ENCODE results near the gene TEK. TPM values are rescaled to one million over a fixed set of nuclear protein-coding genes. Genes with fewer than 3 reads are reported as not detected.

The TEK gene
- total and polyA plus RNA-seq, 2 experiments from 2014 or later = 1.9 to 9.4 TPM

GRCh38 chr9:27125030-27125429 is 16.0 kb downstream of the TEK start (continued):
- TF ChIP-seq, protein P1, sequence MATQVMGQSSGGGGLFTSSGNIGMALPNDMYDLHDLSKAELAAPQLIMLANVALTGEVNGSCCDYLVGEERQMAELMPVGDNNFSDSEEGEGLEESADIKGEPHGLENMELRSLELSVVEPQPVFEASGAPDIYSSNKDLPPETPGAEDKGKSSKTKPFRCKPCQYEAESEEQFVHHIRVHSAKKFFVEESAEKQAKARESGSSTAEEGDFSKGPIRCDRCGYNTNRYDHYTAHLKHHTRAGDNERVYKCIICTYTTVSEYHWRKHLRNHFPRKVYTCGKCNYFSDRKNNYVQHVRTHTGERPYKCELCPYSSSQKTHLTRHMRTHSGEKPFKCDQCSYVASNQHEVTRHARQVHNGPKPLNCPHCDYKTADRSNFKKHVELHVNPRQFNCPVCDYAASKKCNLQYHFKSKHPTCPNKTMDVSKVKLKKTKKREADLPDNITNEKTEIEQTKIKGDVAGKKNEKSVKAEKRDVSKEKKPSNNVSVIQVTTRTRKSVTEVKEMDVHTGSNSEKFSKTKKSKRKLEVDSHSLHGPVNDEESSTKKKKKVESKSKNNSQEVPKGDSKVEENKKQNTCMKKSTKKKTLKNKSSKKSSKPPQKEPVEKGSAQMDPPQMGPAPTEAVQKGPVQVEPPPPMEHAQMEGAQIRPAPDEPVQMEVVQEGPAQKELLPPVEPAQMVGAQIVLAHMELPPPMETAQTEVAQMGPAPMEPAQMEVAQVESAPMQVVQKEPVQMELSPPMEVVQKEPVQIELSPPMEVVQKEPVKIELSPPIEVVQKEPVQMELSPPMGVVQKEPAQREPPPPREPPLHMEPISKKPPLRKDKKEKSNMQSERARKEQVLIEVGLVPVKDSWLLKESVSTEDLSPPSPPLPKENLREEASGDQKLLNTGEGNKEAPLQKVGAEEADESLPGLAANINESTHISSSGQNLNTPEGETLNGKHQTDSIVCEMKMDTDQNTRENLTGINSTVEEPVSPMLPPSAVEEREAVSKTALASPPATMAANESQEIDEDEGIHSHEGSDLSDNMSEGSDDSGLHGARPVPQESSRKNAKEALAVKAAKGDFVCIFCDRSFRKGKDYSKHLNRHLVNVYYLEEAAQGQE (IDR thresholded peaks at IDR 0.05; ENCODE audit: unreplicated experiment) = no peak
- TF ChIP-seq ZNF331 (CRISPR knock-in tag; IDR thresholded peaks at IDR 0.05; ENCODE audit: low read depth) = no peak

GRCh38 chr9:27125936-27126335 is 16.9 kb downstream of the TEK start:
- Histone ChIP-seq H3K79me2 (replicated peaks; ENCODE audit: insufficient read depth) (no peaks in the 10 kb centered on the region), H3K36me3 (ENCODE audit: insufficient read depth) (no peaks in the 10 kb centered on the region), H3K4me1 (ENCODE audit: insufficient read depth) (no peaks in the 10 kb centered on the region), H3K4me3 (no peak overlapping the region), H4K20me1 (replicated peaks; ENCODE audit: insufficient read depth) (no peaks in the 10 kb centered on the region), H3K4me2 (no peak overlapping the region), H3K27ac (ENCODE audit: low read depth) (no peak overlapping the region), H3F3A (replicated peaks; ENCODE audit: low read depth) (no peaks in the 10 kb centered on the region), H2AFZ (no peak overlapping the region), H3K9me2 (ENCODE audit: insufficient read depth) (no peaks in the 10 kb centered on the region), H3K27me3 (ENCODE audit: insufficient read depth) (no peaks in the 10 kb centered on the region)
- ATAC-seq = no peak
- H3K36me3 Mint-ChIP-seq (ENCODE audit: low read depth) = no peaks in the 10 kb centered on the region
- H3K4me3 Mint-ChIP-seq = no peak overlapping the region
- H3K9me3 Mint-ChIP-seq = no peaks in the 10 kb centered on the region
- DNase-seq (ENCODE audit: low spot score) = no peak
- peaks cover 11% of the 10 kb centered on the region for H3K4me1 Mint-ChIP-seq
- H3K27me3 Mint-ChIP-seq (ENCODE audit: insufficient read depth, low read depth, poor library complexity) = no peaks in the 10 kb centered on the region
- H3K27ac Mint-ChIP-seq = no peak overlapping the region
- no peak for TF ChIP-seq ZNF331 (CRISPR knock-in tag; IDR thresholded peaks at IDR 0.05; ENCODE audit: low read depth)
- no peak for TF ChIP-seq ZNF114 (CRISPR knock-in tag; IDR thresholded peaks at IDR 0.05)
- TF ChIP-seq, protein P1 (IDR thresholded peaks at IDR 0.05; ENCODE audit: unreplicated experiment) = no peak
- TF ChIP-seq POLR2AphosphoS5 (IDR thresholded peaks at IDR 0.05; ENCODE audit: low read depth) = no peak
- TF ChIP-seq ETS1 (IDR thresholded peaks at IDR 0.05) = no peak
- no peak for TF ChIP-seq STAT1 (IDR thresholded peaks at IDR 0.05; ENCODE audit: unreplicated experiment)
- TF ChIP-seq EZH2 (IDR thresholded peaks at IDR 0.05; ENCODE audit: low read depth, unreplicated experiment) = no peak
- TF ChIP-seq NANOG (IDR thresholded peaks at IDR 0.05; ENCODE audit: borderline replicate concordance) = no peak
- TF ChIP-seq, protein P2, sequence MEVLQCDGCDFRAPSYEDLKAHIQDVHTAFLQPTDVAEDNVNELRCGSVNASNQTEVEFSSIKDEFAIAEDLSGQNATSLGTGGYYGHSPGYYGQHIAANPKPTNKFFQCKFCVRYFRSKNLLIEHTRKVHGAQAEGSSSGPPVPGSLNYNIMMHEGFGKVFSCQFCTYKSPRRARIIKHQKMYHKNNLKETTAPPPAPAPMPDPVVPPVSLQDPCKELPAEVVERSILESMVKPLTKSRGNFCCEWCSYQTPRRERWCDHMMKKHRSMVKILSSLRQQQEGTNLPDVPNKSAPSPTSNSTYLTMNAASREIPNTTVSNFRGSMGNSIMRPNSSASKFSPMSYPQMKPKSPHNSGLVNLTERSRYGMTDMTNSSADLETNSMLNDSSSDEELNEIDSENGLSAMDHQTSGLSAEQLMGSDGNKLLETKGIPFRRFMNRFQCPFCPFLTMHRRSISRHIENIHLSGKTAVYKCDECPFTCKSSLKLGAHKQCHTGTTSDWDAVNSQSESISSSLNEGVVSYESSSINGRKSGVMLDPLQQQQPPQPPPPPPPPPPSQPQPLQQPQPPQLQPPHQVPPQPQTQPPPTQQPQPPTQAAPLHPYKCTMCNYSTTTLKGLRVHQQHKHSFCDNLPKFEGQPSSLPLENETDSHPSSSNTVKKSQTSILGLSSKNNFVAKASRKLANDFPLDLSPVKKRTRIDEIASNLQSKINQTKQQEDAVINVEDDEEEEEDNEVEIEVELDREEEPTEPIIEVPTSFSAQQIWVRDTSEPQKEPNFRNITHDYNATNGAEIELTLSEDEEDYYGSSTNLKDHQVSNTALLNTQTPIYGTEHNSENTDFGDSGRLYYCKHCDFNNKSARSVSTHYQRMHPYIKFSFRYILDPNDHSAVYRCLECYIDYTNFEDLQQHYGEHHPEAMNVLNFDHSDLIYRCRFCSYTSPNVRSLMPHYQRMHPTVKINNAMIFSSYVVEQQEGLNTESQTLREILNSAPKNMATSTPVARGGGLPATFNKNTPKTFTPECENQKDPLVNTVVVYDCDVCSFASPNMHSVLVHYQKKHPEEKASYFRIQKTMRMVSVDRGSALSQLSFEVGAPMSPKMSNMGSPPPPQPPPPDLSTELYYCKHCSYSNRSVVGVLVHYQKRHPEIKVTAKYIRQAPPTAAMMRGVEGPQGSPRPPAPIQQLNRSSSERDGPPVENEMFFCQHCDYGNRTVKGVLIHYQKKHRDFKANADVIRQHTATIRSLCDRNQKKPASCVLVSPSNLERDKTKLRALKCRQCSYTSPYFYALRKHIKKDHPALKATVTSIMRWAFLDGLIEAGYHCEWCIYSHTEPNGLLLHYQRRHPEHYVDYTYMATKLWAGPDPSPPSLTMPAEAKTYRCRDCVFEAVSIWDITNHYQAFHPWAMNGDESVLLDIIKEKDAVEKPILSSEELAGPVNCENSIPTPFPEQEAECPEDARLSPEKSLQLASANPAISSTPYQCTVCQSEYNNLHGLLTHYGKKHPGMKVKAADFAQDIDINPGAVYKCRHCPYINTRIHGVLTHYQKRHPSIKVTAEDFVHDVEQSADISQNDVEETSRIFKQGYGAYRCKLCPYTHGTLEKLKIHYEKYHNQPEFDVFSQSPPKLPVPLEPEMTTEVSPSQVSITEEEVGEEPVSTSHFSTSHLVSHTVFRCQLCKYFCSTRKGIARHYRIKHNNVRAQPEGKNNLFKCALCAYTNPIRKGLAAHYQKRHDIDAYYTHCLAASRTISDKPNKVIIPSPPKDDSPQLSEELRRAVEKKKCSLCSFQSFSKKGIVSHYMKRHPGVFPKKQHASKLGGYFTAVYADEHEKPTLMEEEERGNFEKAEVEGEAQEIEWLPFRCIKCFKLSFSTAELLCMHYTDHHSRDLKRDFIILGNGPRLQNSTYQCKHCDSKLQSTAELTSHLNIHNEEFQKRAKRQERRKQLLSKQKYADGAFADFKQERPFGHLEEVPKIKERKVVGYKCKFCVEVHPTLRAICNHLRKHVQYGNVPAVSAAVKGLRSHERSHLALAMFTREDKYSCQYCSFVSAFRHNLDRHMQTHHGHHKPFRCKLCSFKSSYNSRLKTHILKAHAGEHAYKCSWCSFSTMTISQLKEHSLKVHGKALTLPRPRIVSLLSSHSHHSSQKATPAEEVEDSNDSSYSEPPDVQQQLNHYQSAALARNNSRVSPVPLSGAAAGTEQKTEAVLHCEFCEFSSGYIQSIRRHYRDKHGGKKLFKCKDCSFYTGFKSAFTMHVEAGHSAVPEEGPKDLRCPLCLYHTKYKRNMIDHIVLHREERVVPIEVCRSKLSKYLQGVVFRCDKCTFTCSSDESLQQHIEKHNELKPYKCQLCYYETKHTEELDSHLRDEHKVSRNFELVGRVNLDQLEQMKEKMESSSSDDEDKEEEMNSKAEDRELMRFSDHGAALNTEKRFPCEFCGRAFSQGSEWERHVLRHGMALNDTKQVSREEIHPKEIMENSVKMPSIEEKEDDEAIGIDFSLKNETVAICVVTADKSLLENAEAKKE (CRISPR knock-in tag; IDR thresholded peaks at IDR 0.05) = no peak
- TF ChIP-seq CREB1 (CRISPR knock-in tag; IDR thresholded peaks at IDR 0.05; ENCODE audit: low read depth) = no peak

Measured in GM23338 (cell line).